ENCODE measurements around the gene RAMP3.

DNA sequence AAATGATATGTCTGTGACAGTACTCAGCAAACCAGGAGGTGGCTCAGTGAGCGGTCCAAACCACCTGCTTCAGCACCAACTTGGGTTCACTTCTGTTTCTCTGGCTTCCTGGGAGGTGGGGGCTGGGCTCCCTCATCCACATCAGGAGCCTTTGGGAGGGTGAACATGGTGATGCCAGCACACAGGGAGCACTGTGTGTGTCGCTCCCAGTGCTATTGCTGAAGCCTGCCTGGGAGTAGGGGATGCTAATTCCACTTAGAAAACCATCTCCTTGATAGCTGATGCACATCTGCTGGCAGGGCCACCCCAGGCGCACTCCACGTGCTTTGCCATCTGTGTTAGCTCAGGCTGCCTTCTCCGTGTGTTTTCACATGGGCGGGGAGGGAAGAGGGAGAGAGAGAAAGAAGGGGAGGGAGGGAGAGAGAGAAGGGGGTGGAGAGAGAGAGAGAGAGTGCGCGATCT is 58.0 kb downstream of the RAMP3 start:
- no peak for TF ChIP-seq CTCF (IDR thresholded peaks at IDR 0.05 in 4 of 5, conservative IDR thresholded peaks at IDR 0.05 in 1 of 5)
- no peak for TF ChIP-seq POLR2A (IDR thresholded peaks at IDR 0.05)
